SJCRH30 (cell line): ENCODE results near the gene MAPT. TPM values are rescaled to one million over a fixed set of nuclear protein-coding genes. Genes with fewer than 3 reads are reported as not detected.

Experiments
- DNase-seq, 2 experiments: peaks; one replicate each; pipeline ENCODE4 v3.0.0-alpha.2; 2015 to 2020
- H3K27ac ChIP-seq: fragments of 250-450 bp; sonication (Bioruptor Pico); 2 replicates; pipeline ENCODE4 v1.5.1; 2020; ENCODE audit warnings: mild to moderate bottlenecking, moderate library complexity
- H3K27me3 ChIP-seq: fragments of 250-450 bp; sonication (Bioruptor Pico); 2 replicates; pipeline ENCODE4 v1.5.1; 2020; ENCODE audit warnings: mild to moderate bottlenecking, moderate library complexity
- H3K36me3 ChIP-seq: fragments of 250-450 bp; sonication (Bioruptor Pico); 2 replicates; pipeline ENCODE4 v1.5.1; 2020; ENCODE audit warnings: mild to moderate bottlenecking, moderate library complexity
- H3K4me1 ChIP-seq: fragments of 250-450 bp; sonication (Bioruptor Pico); 2 replicates; pipeline ENCODE4 v1.5.1; 2020; ENCODE audit warnings: mild to moderate bottlenecking, moderate library complexity
- H3K4me3 ChIP-seq: fragments of 250-450 bp; sonication (Bioruptor Pico); 2 replicates; pipeline ENCODE4 v1.5.1; 2020; ENCODE audit warnings: mild to moderate bottlenecking, moderate library complexity
- H3K9me3 ChIP-seq: fragments of 250-450 bp; sonication (Bioruptor Pico); replicated peaks from 2 replicates; pipeline ENCODE4 v1.5.1; 2020; ENCODE audit warnings: mild to moderate bottlenecking, moderate library complexity
- total RNA-seq: library from RNA; depleted of rRNA; stranded (reverse); fragments of >200 nt; shearing (Covaris generic); gene quantifications from 2 replicates; pipeline ENCODE4 v1.2.3, GENCODE V29; 2014

The MAPT gene
- total RNA-seq, 1 experiment from 2014 or later = 1.8 TPM

- Histone ChIP-seq H3K36me3 (no peaks in the 10 kb centered on the region), H3K27ac (no peak overlapping the region), H3K4me1 (0 out of 2 replicates have a peak, but pooled peaks cover 8% of the 10 kb centered on the region), H3K27me3 (no peaks in the 10 kb centered on the region), H3K4me3 (no peak overlapping the region), H3K9me3 (no peaks in the 10 kb centered on the region)
- DNase-seq = no peak
These were observed 100.6 kb downstream of the MAPT start for GRCh38 chr17:45994987-45995386.

GRCh38 chr17:45995627-45996270 lies 101.4 kb downstream of the MAPT start:
- Histone ChIP-seq H3K27ac (no peak overlapping the region), H3K4me3 (no peak overlapping the region), H3K36me3 (no peaks in the 10 kb centered on the region), H3K27me3 (no peaks in the 10 kb centered on the region), H3K9me3 (no peaks in the 10 kb centered on the region), H3K4me1 (0 out of 2 replicates have a peak, but pooled peaks cover 8% of the 10 kb centered on the region)
- DNase-seq = peak; percentile 80 to 82

GRCh38 chr17:45996282-45996937 lies 102.1 kb downstream of the MAPT start:
- Histone ChIP-seq H3K4me3 (no peak overlapping the region), H3K27me3 (no peaks in the 10 kb centered on the region), H3K27ac (no peak overlapping the region), H3K9me3 (no peaks in the 10 kb centered on the region), H3K36me3 (no peaks in the 10 kb centered on the region), H3K4me1 (0 out of 2 replicates have a peak, but pooled peaks cover 8% of the 10 kb centered on the region)
- no peak for DNase-seq

DNA sequence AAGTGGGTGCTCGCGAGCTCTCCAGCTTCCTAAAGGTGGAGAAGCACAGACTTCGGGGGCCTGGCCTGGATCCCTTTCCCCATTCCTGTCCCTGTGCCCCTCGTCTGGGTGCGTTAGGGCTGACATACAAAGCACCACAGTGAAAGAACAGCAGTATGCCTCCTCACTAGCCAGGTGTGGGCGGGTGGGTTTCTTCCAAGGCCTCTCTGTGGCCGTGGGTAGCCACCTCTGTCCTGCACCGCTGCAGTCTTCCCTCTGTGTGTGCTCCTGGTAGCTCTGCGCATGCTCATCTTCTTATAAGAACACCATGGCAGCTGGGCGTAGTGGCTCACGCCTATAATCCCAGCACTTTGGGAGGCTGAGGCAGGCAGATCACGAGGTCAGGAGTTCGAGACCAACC lies 102.8 kb downstream of the MAPT start:
- Histone ChIP-seq H3K27me3 (no peaks in the 10 kb centered on the region), H3K4me1 (peaks cover 8% of the 10 kb centered on the region; the same call in 1 of the 2 replicates), H3K27ac (no peak overlapping the region), H3K4me3 (no peak overlapping the region), H3K36me3 (no peaks in the 10 kb centered on the region), H3K9me3 (no peaks in the 10 kb centered on the region)
- DNase-seq = no peak

DNA sequence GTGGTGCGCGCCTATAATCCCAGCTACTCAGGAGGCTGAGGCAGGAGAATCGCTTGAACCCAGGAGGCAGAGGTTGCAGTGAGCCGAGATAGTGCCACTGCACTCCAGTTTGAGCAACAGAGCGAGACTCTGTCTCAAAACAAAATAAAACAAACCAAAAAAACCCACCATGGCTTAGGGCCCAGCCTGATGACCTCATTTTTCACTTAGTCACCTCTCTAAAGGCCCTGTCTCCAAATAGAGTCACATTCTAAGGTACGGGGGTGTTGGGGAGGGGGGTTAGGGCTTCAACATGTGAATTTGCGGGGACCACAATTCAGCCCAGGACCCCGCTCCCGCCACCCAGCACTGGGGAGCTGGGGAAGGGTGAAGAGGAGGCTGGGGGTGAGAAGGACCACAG lies 103.3 kb downstream of the MAPT start:
- no peak for DNase-seq

DNA sequence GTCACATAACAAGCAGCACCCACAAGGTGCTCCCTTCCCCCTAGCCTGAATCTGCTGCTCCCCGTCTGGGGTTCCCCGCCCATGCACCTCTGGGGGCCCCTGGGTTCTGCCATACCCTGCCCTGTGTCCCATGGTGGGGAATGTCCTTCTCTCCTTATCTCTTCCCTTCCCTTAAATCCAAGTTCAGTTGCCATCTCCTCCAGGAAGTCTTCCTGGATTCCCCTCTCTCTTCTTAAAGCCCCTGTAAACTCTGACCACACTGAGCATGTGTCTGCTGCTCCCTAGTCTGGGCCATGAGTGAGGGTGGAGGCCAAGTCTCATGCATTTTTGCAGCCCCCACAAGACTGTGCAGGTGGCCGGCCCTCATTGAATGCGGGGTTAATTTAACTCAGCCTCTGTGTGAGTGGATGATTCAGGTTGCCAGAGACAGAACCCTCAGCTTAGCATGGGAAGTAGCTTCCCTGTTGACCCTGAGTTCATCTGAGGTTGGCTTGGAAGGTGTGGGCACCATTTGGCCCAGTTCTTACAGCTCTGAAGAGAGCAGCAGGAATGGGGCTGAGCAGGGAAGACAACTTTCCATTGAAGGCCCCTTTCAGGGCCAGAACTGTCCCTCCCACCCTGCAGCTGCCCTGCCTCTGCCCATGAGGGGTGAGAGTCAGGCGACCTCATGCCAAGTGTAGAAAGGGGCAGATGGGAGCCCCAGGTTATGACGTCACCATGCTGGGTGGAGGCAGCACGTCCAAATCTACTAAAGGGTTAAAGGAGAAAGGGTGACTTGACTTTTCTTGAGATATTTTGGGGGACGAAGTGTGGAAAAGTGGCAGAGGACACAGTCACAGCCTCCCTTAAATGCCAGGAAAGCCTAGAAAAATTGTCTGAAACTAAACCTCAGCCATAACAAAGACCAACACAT lies 104.9 kb downstream of the MAPT start, which contains the start of gene STH:
STH (plus strand) TSS at position 264 of the 913 bp plus-strand sequence; CDS start at position 294, 30 bp downstream.
- Histone ChIP-seq H3K9me3 (no peaks in the 10 kb centered on the region), H3K27me3 (no peaks in the 10 kb centered on the region), H3K4me3 (no peak within 1 kb of the TSS), H3K4me1 (peaks cover 4% of the 10 kb centered on the region; the same call in 1 of the 2 replicates), H3K27ac (no peak within 1 kb of the TSS), H3K36me3 (no peaks in the 10 kb centered on the region)
- DNase-seq = no peak

More for the DNA sequence above, 103.3 kb downstream of the MAPT start:
- Histone ChIP-seq H3K9me3 (no peaks in the 10 kb centered on the region), H3K36me3 (no peaks in the 10 kb centered on the region), H3K4me3 (no peak overlapping the region), H3K27ac (no peak overlapping the region), H3K4me1 (peaks cover 8% of the 10 kb centered on the region; the same call in 1 of the 2 replicates), H3K27me3 (no peaks in the 10 kb centered on the region)

GRCh38 chr17:45999900-46000290 lies 105.5 kb downstream of the MAPT start:
- peaks cover 7% of the 10 kb centered on the region; the same call in 1 of the 2 replicates for H3K4me1 ChIP-seq
- H3K36me3 ChIP-seq = no peaks in the 10 kb centered on the region
- H3K9me3 ChIP-seq = no peaks in the 10 kb centered on the region
- no peak overlapping the region for H3K27ac ChIP-seq
- H3K27me3 ChIP-seq = no peaks in the 10 kb centered on the region
- H3K4me3 ChIP-seq = no peak overlapping the region
- no peak for DNase-seq

- DNase-seq = no peak
- no peak overlapping the region for H3K4me3 ChIP-seq
- H3K27ac ChIP-seq = no peak overlapping the region
- H3K27me3 ChIP-seq = no peaks in the 10 kb centered on the region
- H3K36me3 ChIP-seq = no peaks in the 10 kb centered on the region
- H3K4me1 ChIP-seq = peaks cover 5% of the 10 kb centered on the region; the same call in 1 of the 2 replicates
- no peaks in the 10 kb centered on the region for H3K9me3 ChIP-seq
These were observed 105.9 kb downstream of the MAPT start for GRCh38 chr17:46000292-46000691.

- no peak for DNase-seq
- no peaks in the 10 kb centered on the region for H3K9me3 ChIP-seq
- H3K4me1 ChIP-seq = peaks cover 3% of the 10 kb centered on the region; the same call in 1 of the 2 replicates
- no peak overlapping the region for H3K27ac ChIP-seq
- no peaks in the 10 kb centered on the region for H3K36me3 ChIP-seq
- H3K4me3 ChIP-seq = no peak overlapping the region
- H3K27me3 ChIP-seq = no peaks in the 10 kb centered on the region
These were observed 106.4 kb downstream of the MAPT start for GRCh38 chr17:46000757-46001156.

GRCh38 chr17:46001390-46002310 lies 107.3 kb downstream of the MAPT start:
- Histone ChIP-seq H3K27ac (no peak overlapping the region), H3K9me3 (no peaks in the 10 kb centered on the region), H3K27me3 (no peaks in the 10 kb centered on the region), H3K36me3 (no peaks in the 10 kb centered on the region), H3K4me3 (no peak overlapping the region), H3K4me1 (peaks cover 3% of the 10 kb centered on the region; the same call in 1 of the 2 replicates)
- DNase-seq = peak; percentile 50 to 59

DNA sequence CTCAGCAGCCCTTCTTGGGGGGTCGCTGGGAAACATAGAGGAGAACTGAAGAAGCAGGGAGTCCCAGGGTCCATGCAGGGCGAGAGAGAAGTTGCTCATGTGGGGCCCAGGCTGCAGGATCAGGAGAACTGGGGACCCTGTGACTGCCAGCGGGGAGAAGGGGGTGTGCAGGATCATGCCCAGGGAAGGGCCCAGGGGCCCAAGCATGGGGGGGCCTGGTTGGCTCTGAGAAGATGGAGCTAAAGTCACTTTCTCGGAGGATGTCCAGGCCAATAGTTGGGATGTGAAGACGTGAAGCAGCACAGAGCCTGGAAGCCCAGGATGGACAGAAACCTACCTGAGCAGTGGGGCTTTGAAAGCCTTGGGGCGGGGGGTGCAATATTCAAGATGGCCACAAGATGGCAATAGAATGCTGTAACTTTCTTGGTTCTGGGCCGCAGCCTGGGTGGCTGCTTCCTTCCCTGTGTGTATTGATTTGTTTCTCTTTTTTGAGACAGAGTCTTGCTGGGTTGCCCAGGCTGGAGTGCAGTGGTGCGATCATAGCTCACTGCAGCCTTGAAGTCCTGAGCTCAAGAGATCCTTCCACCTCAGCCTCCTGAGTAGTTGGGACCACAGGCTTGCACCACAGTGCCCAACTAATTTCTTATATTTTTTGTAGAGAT lies 108.1 kb downstream of the MAPT start:
- Histone ChIP-seq H3K27ac (no peak overlapping the region), H3K9me3 (no peaks in the 10 kb centered on the region), H3K36me3 (no peaks in the 10 kb centered on the region), H3K27me3 (no peaks in the 10 kb centered on the region), H3K4me1 (peaks cover 3% of the 10 kb centered on the region; the same call in 1 of the 2 replicates), H3K4me3 (no peak overlapping the region)
- DNase-seq = peak; percentile 51 to 87

DNA sequence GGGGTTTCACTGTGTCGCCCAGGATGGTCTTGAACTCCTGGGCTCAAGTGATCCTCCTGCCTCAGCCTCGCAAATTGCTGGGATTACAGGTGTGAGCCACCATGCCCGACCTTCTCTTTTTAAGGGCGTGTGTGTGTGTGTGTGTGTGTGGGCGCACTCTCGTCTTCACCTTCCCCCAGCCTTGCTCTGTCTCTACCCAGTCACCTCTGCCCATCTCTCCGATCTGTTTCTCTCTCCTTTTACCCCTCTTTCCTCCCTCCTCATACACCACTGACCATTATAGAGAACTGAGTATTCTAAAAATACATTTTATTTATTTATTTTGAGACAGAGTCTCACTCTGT lies 108.6 kb downstream of the MAPT start:
- Histone ChIP-seq H3K4me1 (peaks cover 3% of the 10 kb centered on the region; the same call in 1 of the 2 replicates), H3K27me3 (no peaks in the 10 kb centered on the region), H3K27ac (no peak overlapping the region), H3K4me3 (no peak overlapping the region), H3K9me3 (no peaks in the 10 kb centered on the region), H3K36me3 (no peaks in the 10 kb centered on the region)
- no peak for DNase-seq

DNA sequence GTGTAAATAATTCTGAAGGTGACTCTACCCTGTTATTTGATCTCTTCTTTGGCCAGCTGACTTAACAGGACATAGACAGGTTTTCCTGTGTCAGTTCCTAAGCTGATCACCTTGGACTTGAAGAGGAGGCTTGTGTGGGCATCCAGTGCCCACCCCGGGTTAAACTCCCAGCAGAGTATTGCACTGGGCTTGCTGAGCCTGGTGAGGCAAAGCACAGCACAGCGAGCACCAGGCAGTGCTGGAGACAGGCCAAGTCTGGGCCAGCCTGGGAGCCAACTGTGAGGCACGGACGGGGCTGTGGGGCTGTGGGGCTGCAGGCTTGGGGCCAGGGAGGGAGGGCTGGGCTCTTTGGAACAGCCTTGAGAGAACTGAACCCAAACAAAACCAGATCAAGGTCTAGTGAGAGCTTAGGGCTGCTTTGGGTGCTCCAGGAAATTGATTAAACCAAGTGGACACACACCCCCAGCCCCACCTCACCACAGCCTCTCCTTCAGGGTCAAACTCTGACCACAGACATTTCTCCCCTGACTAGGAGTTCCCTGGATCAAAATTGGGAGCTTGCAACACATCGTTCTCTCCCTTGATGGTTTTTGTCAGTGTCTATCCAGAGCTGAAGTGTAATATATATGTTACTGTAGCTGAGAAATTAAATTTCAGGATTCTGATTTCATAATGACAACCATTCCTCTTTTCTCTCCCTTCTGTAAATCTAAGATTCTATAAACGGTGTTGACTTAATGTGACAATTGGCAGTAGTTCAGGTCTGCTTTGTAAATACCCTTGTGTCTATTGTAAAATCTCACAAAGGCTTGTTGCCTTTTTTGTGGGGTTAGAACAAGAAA lies 109.8 kb downstream of the MAPT start:
- peak; percentile 67 to 74 for DNase-seq
- peaks cover 3% of the 10 kb centered on the region; the same call in 1 of the 2 replicates for H3K4me1 ChIP-seq
- H3K27ac ChIP-seq = no peak overlapping the region
- no peaks in the 10 kb centered on the region for H3K9me3 ChIP-seq
- H3K36me3 ChIP-seq = no peaks in the 10 kb centered on the region
- H3K27me3 ChIP-seq = no peaks in the 10 kb centered on the region
- no peak overlapping the region for H3K4me3 ChIP-seq
